EL (cell line): Measurements from ENCODE around the gene ZNF143.

Experiments used
- DNase-seq: peaks from one replicate; pipeline ENCODE4 v3.0.0-alpha.2; 2016

ZNF143 gene

DNA sequence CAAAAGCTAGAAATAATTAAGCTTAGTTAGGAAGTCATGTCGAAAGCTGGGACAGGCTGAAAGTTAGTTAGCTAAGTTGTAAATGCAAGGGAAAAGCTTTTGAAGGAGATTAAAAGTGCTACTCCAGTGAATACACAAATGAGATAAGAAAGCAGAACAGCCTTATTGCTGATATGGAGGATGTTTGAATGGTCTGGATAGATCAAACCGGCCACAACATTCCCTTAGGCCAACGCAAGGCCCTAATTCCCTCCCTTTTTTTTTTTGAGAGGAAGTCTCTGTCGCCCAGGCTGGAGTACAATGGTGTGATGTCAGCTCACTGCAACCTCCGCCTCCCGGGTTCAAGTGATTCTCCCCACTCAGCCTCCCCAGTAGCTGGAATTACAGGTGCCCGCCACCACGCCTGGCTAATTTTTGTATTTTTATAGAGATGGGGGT, 89.4 kb downstream of the ZNF143 start:
- DNase-seq: no peak

DNA sequence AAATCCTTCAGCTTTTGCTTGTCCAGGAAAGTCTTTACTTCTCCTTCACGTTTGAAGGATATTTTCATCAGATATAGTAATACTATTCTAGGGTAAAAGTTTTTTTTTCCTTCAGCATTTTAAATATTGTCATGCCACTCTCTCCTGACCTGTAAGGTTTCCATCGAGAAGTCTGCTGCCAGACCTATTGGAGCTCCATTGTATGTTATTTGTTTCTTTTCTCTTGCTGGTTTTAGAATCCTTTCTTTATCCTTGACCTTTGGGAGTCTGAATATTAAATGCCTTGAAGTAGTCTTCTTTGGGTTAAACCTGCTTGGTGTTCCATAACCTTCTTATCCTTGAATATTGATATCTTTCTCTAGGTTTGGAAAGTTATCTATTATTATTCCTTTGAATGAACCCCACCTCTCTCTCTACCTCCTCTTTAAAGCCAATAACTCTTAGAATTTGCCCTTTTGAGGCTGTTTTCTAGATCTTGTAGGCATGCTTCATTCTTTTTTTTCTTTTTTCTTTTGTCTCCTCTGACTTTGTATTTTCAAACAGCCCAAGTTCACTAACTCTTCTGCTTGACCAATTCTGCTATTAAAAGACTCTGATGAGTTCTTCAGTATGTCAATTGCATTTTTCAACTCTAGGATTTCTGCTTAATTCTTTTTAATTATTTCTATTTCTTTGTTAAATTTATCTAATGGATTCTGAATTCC, 100.6 kb downstream of the ZNF143 start:
- DNase-seq: no peak

DNA sequence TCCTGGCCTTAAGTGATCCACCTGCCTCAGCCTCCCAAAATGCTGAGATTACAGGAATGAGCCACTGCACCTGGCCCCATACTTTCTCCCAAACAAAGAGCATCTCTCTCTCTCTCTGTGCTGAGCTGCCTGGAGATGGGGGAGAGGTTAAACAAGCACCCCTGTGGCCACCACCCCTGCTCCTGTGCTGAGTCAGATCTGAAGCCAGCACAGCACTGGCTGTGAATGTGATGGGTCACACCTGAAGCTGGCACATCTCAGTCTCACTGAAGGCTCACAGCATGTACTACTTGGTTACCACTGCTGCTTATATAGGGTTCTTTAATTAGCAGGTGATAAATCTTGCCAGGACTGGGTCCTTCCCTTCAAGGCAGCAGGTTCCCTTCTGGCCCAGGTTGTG, 101.9 kb downstream of the ZNF143 start:
- DNase-seq: no peak

DNA sequence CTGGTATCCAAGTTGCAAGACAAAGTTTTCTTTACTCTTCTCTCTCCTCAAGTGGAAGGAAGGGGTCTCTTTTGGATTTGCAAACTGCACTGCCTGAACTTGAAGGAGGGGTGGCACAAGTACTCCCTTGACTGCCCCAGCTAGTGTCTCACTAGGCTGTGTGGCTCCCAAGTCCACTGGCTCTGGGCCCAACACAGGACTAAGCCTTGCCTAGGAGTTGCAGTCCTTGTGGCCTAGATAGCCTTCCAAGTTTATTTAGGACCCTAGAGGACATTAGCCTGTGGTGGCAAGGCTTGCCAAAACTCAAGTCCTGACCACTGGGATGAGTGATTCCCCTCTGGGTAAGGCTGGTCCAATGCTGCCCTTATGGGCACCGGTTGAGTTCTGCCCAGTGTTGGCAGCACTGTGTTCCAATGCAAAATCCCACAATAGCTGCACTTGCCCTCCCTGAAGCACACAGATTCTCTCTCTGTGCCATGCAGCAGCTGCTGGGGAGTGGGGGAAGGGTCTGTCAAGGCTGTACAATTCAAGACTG, 102.5 kb downstream of the ZNF143 start:
- no peak for DNase-seq

DNA sequence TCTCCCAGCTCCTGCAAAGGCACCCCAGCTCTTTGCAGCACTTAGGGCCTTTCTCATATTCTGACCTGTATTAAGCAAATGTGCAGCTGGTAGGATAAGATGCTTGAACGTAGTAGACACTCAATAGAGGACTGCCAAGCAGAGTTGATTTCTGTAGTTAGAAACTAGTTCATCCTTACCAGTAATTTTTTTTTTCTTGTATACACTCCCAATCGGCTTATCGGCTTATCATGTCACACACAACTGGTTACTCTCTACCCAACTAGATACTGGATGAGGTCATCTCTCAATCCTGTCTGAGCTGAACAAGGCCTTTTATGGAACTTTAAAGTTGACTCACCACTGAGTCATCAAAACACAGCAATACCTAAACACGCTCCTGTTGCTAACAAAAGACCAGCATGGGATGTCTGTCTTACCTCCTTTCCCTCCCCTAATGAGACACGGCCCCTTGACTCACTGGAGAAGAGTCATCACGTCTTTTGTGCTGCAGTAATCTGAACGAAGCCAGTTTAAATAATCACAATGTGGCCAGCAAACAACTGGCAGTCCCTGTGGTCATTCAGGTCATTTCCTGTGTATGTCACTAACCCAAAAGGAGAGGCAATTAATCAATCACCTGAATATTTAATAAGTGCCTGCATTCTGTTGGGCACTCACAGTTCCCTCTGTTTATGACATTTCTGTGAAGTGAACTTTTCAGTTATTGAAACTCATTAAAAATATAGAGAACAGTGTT, 105.2 kb downstream of the ZNF143 start:
- DNase-seq: peak; percentile 100

GRCh38 chr11:9566561-9567063, 105.8 kb downstream of the ZNF143 start:
- no peak for DNase-seq

GRCh38 chr11:9567401-9567800, 106.6 kb downstream of the ZNF143 start:
- DNase-seq: no peak

DNA sequence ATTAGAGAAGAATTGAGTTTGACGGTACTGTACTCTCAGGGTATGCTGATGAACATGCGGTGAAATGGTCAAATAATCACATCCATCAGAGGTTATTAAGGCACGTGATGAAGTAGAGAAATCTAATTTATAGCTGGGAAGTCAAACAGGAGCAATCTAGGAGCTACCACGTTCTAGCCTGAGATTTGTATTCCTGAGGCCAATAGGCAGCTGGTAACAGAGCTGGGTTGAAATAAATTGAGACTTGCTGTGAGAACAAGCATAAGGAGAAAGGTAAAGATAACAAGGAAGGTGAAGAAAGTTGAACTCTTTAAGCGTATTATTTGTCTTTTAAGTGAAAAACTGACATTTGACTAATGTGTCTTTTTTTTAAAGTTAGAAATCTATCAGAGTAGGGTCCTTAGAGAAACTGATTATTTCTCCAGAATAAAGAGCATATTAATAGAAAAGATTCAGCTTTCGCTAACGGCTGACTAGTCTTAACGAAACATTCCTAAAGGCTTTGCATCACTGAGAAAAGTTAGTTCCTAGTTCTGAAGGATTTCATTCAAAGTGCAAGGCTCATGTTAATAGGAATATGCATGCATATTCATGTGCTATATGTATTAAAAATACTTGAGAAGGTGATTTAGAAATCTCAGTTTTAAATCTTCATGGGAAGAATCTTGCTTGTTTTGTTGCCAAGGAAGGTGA, 107.5 kb downstream of the ZNF143 start:
- DNase-seq: no peak

DNA sequence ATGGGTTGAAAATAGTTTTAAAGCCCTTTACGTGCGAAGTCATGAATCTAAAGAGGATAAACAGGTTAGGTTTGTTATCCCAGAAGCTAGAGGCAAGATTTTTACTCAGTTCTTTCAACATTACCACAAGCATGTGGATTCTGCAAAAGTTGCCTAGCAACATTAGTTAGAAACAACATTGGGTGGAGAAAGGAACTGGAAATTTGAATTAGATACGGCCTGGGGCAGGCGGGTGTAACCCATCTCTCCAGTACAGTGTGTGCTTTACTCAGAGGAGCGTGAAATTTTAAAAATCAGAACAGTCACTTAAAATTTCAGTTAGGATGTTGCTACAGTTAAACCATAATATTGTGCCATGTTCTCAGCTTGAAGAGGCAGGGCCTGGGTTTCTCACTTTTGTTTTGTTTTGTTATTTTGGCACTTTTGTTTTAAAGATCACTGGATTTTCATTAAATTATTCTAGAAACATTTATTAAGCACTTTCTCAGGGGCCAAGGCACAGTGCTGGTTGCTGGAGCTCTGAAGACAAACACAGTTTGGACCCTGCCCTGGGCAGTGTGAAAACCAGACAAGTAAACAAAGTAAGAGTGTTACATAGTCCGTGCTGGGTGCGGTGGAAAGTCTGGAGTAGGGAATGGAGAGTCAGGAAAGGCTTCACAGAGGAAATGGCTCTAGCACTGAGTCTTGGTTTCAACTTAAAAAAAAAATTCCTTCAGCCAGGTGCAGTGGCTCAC, 108.2 kb downstream of the ZNF143 start:
- DNase-seq: peak; percentile 88

- no peak for DNase-seq
Measured at GRCh38 chr11:9569588-9570164, 108.9 kb downstream of the ZNF143 start.

DNA sequence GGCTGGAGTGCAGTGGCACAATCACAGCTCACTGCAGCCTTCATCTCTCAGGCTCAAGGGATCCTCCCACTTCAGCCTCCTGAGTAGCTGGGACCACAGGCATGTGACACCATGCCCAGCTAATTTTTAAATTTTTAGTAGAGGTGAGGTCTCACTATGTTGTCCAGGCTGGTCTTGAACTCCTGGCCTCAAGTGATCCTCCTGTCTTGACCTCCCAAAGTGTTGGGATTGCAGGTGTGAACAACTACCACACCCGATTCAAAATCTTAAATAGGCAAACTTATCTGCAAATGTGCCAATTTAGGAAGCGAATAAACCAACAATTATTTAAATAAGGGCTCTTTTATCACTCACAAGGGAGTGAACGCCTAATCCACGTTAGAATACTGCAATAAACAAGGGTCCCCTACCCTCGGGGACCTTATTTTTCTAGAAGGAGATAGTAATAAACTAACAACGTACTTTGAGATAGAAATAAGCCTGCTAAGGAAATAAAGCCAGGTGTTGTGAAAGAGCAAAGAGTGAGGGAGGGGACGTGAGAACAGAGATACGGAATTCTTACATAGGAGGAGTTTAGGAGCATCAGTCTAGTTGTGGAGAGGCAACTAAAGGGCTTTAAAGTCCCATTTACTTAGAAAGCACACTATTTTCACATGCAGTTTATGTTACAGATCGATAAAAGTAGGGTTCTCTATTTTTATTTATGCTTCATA, 109.7 kb downstream of the ZNF143 start:
- no peak for DNase-seq

DNA sequence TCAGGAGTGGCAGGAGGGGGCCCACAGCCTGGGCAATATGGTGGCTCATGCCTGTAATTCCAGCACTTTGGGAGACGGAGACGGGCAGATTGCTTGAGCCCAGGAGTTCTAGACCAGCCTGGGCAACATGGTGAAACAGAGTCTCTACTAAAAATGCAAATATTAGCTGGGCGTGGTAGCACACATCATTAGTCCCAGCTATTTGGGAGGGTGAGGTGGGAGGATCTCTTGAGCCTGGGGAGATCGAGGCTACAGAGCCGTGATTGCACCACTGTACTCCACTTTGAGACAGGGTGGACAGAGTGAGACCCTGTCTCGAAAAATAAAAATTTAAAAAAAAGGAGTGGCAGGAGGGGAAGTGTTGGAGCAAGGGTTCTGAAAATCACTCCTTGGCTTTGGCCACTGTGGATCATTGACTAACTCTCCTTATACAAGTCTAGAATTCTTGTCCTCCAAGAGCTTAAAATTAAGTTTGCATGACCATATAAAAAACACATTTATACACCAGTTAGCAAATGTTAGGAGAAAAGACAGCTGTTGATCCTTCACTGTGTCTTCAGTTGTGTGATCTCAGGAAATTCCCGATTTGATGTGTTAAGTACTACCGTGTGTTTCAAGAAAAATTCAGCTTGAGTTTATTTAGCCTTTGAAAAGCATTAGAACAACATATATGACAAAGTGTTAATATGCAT, 110.4 kb downstream of the ZNF143 start:
- no peak for DNase-seq

DNA sequence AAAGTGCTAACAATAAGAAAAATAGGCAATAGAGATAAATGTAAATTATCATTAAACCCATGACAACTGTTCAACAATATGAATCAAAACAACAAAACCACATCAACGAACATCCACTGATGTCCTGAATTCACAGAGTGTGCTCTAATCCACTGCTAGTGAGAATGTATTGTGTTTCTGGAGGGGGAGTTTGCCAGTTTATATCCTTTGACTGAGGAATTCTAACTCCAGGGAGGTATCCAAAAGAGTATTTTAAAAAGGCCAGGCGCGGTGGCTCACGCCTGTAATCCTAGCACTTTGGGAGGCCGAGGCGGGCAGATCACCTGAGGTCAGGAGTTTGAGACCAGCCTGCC, 110.9 kb downstream of the ZNF143 start:
- no peak for DNase-seq

- DNase-seq: peak; percentile 99
Measured at GRCh38 chr11:9573052-9573774, 112.4 kb downstream of the ZNF143 start, which contains the start of gene WEE1. Gene WEE1, plus strand, starts transcription at chr11:9573670. Its CDS starts 264 bp downstream, at chr11:9573934.

GRCh38 chr11:9573775-9574621, 113.2 kb downstream of the ZNF143 start:
- no peak for DNase-seq

DNA sequence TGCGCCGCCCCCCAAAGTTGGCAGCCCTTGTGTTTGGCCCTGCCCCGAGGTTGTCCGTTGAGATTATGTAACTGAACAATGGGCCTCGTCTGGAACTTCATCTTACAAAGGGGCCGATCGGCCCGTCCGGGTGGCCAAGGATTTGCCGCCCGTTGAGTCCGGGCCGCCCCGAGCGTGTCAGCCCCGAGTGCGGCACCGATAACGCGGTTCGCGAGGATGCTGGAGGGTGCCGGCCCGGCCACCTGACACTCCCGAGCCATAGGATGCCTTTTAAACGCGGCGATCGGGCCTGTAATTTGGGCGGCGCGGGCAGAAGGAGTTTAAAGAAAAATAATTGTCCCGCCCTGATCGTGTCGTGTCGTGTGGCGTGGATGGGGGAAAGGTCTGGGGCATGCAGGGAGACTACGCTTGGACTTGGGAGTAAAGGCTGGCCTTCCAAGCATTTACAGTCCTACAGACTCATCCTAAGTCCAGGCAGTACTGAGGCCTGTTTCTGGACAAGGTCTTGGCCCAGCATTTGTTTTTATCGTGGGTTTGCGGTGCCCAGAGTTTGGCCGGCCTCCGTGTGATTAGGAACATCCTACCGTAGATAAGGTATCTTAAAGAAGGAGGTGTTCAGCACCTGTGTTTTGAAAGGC, 113.9 kb downstream of the ZNF143 start:
- DNase-seq: no peak

DNA sequence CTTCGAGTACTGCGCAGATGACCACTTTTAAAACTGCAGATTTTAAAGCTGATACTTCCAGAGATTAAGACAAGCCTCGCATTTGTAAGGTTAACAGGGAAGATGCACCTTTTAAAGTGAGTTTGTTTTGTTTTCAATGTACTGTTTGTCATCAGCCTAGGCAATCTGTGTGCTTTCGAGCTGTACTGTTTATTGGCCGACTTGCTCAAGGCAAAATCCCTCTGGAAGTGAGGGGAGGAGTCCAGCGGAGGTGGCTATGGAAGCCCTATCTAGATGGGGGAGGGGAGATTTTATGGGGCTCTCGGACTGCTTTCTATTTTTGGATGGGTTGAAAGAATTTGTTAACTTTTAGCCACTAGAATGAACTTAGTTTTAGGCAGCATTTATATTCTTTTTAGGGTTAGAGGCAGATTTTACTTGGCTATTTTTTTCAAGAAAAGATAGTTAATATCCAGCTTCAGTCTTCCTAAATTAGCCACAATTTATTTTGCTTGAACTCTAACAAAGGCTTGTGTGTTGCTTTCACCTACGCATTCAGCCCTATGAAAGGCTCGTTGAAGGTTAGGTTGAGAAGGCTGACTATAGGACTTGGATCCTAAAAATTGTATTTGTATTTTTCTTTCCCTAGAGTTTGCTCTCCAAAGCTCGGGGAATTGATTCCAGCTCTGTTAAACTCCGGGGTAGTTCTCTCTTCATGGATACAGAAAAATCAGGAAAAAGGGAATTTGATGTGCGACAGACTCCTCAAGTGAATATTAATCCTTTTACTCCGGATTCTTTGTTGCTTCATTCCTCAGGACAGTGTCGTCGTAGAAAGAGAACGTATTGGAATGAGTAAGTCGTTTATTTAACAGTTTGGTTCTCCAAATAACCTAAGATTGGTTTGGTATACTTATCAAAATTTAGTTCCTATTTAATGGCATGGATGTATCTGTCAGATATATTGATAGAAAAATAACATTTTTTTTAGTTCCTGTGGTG, 114.7 kb downstream of the ZNF143 start:
- peak; percentile 91 for DNase-seq
